Measurements from ENCODE around the gene KIF17. TPM values are rescaled to one million over a fixed set of nuclear protein-coding genes. Genes with fewer than 3 reads are reported as not detected.

Gene KIF17
- total RNA-seq, 3 donors from 2014 or later (not counting 1 experiment from before 2014, with no cell fraction given) = not detected

GRCh38 chr1:20710469-20711284 lies 7.1 kb downstream of the KIF17 start:
- H3K4me1 Mint-ChIP-seq = no peaks in the 10 kb centered on the region
- Histone ChIP-seq H3K36me3 (ENCODE audit: control insufficient read depth, insufficient read depth, low read length) (no peaks in the 10 kb centered on the region), H3K27me3 (ENCODE audit: control insufficient read depth, insufficient read depth, low read length) (peaks cover 2% of the 10 kb centered on the region), H3K4me1 (ENCODE audit: control insufficient read depth, insufficient read depth, low read length) (no peaks in the 10 kb centered on the region), H3K27ac (ENCODE audit: low read length) (no peak overlapping the region), H3K9me3 (ENCODE audit: control insufficient read depth, insufficient read depth, low read length) (no peaks in the 10 kb centered on the region), H3K4me3 (ENCODE audit: low read length) (no peak overlapping the region)
- TF ChIP-seq CTCF (IDR thresholded peaks at IDR 0.05) = no peak
- DNase-seq = no peak
- H3K27me3 Mint-ChIP-seq (ENCODE audit: low read depth in 2 of 2) = peaks cover 0 to 4% of the 10 kb centered on the region in 2 donors
- intact Hi-C loops (cut with micrococcal nuclease) = no loop called here
- 76% methylated on average over 15 of the region's 18 CpGs for WGBS (ENCODE audit: insufficient coverage)
- no peak overlapping the region for H3K27ac Mint-ChIP-seq
- H3K36me3 Mint-ChIP-seq = no peaks in the 10 kb centered on the region
- no peak for ATAC-seq
- H3K4me3 Mint-ChIP-seq = no peak overlapping the region
- H3K9me3 Mint-ChIP-seq = no peaks in the 10 kb centered on the region

DNA sequence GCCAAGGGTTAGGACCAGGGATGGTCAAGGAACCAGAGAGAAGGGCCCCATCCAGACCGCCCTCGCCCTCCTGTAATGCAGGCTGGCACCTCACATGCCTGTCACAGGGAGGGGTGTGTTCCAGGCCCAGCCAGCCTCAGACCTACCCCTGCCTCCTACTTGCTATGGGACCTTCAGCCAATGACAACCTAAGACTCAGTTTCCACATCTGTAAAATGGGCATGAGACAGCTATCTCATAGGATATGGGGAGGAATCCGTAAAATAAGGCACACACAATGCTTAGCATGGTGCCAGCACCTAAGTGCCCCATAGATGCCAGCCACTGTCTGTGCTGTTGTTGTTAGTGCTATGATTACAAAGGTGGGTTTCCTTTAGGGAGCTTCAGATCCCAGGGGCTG lies 7.9 kb downstream of the KIF17 start:
- H3K27ac Mint-ChIP-seq = no peak overlapping the region
- H3K36me3 Mint-ChIP-seq = no peaks in the 10 kb centered on the region
- Histone ChIP-seq H3K4me1 (ENCODE audit: control insufficient read depth, insufficient read depth, low read length) (no peaks in the 10 kb centered on the region), H3K36me3 (ENCODE audit: control insufficient read depth, insufficient read depth, low read length) (no peaks in the 10 kb centered on the region), H3K9me3 (ENCODE audit: control insufficient read depth, insufficient read depth, low read length) (no peaks in the 10 kb centered on the region), H3K27ac (ENCODE audit: low read length) (no peak overlapping the region), H3K4me3 (ENCODE audit: low read length) (no peak overlapping the region), H3K27me3 (ENCODE audit: control insufficient read depth, insufficient read depth, low read length) (no peaks in the 10 kb centered on the region)
- H3K27me3 Mint-ChIP-seq (ENCODE audit: low read depth in 2 of 2) = peaks cover 0 to under 1% of the 10 kb centered on the region in 2 donors
- 92% methylated on average over 3 of the region's 3 CpGs for WGBS (ENCODE audit: insufficient coverage)
- no peak overlapping the region for H3K4me3 Mint-ChIP-seq
- ATAC-seq (no peak), DNase-seq (no peak)
- H3K4me1 Mint-ChIP-seq = no peaks in the 10 kb centered on the region
- intact Hi-C loops (cut with micrococcal nuclease) = no loop called here
- TF ChIP-seq CTCF (IDR thresholded peaks at IDR 0.05) = no peak
- H3K9me3 Mint-ChIP-seq = no peaks in the 10 kb centered on the region

DNA sequence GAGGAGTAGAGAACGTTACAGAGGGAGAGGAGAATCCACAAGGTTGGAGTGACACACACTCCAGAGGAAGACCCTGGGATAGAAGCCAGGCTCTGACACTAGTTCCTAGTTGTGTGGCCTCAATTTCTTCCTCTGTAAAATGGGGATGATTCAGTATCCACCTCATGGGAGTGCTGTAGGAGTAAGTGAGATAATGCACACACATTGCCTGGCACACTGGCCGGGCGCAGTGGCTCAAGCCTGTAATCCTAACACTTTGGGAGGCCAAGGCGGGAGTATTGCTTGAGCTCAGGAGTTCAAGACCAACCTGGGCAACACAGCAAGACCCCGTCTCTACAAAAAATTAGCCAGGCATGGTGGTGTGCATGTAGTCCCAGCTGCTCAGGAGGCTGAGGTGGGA lies 8.9 kb downstream of the KIF17 start:
- intact Hi-C loops (cut with micrococcal nuclease) = no loop called here
- H3K9me3 Mint-ChIP-seq = no peaks in the 10 kb centered on the region
- H3K4me1 Mint-ChIP-seq = no peaks in the 10 kb centered on the region
- no peaks in the 10 kb centered on the region for H3K9me3 ChIP-seq (ENCODE audit: control insufficient read depth, insufficient read depth, low read length)
- ATAC-seq (no peak), DNase-seq (no peak)
- no peaks in the 10 kb centered on the region for H3K27me3 ChIP-seq (ENCODE audit: control insufficient read depth, insufficient read depth, low read length)
- H3K4me3 Mint-ChIP-seq = no peak overlapping the region
- no peak overlapping the region for H3K4me3 ChIP-seq (ENCODE audit: low read length)
- no peak overlapping the region for H3K27ac ChIP-seq (ENCODE audit: low read length)
- H3K36me3 Mint-ChIP-seq = no peaks in the 10 kb centered on the region
- no peak overlapping the region for H3K27ac Mint-ChIP-seq
- 80% methylated on average over 5 of the region's 5 CpGs for WGBS (ENCODE audit: insufficient coverage)
- no peaks in the 10 kb centered on the region for H3K36me3 ChIP-seq (ENCODE audit: control insufficient read depth, insufficient read depth, low read length)
- H3K27me3 Mint-ChIP-seq (ENCODE audit: low read depth in 2 of 2) = no peaks in the 10 kb centered on the region
- no peaks in the 10 kb centered on the region for H3K4me1 ChIP-seq (ENCODE audit: control insufficient read depth, insufficient read depth, low read length)
- no peak for TF ChIP-seq CTCF (IDR thresholded peaks at IDR 0.05)

DNA sequence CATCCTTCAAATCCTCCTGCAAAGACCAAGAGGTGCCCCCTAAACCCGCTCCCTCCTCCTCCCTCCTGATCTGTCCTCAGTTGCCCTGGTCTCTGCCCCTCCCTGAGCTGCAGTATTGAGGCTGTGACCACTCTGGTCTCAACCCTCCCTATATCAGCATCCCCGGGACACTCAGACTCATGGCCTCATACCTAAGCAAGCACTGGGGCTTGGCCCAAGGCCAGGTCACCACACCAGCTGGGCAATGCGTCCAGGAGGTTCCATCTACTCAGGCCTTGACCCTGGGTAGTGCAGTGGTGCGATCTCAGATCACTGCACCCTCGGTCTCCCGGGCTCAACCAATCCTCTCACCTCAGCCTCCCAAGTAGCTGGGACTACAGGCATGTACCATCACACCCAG lies 9.8 kb downstream of the KIF17 start:
- Histone ChIP-seq H3K27ac (ENCODE audit: low read length) (no peak overlapping the region), H3K36me3 (ENCODE audit: control insufficient read depth, insufficient read depth, low read length) (no peaks in the 10 kb centered on the region), H3K4me1 (ENCODE audit: control insufficient read depth, insufficient read depth, low read length) (no peaks in the 10 kb centered on the region), H3K4me3 (ENCODE audit: low read length) (no peak overlapping the region), H3K9me3 (ENCODE audit: control insufficient read depth, insufficient read depth, low read length) (no peaks in the 10 kb centered on the region), H3K27me3 (ENCODE audit: control insufficient read depth, insufficient read depth, low read length) (no peaks in the 10 kb centered on the region)
- Mint-ChIP-seq H3K9me3 (no peaks in the 10 kb centered on the region), H3K36me3 (no peaks in the 10 kb centered on the region), H3K4me3 (no peak overlapping the region), H3K27ac (no peak overlapping the region), H3K27me3 (ENCODE audit: low read depth in 2 of 2) (peaks cover 0 to 2% of the 10 kb centered on the region in 2 donors), H3K4me1 (no peaks in the 10 kb centered on the region)
- DNase-seq (no peak), ATAC-seq (no peak)
- TF ChIP-seq CTCF (IDR thresholded peaks at IDR 0.05) = no peak
- intact Hi-C loops (cut with micrococcal nuclease) = no loop called here
- 85% methylated on average over 6 of the region's 6 CpGs for WGBS (ENCODE audit: insufficient coverage)

All from natural killer cell (primary cell).